HepG2 (cell line): ENCODE measurements around the gene JADE2. TPM values are rescaled to one million over a fixed set of nuclear protein-coding genes. Genes with fewer than 3 reads are reported as not detected.

ENCODE experiments used
- ATAC-seq: fragments of 200-7000 bp; cut with Tn5 transposase; 3 replicates; pipeline ENCODE4 v1.9.1; 2020; ENCODE audit warnings: mild to moderate bottlenecking, moderate library complexity
- BruUV-seq: library from RNA; stranded (reverse); fragments of 400-500 nt; replicated peaks from 2 replicates; lab custom pipeline; 2021; lab: Mats Ljungman, UMichigan
- CTCF ChIA-PET: fragments of 300-600 bp; formaldehyde crosslinking; extraction: SDS; loops from one replicate; lab custom pipeline; 2021; ENCODE audit warnings: low total read pairs, inconsistent platforms, low intra/inter-chr PET ratio; lab: Yijun Ruan, JAX
- POLR2A ChIA-PET: fragments of 350-600 bp; sonication (Branson Sonifier 250); formaldehyde crosslinking; loops from one replicate; lab custom pipeline; 2020; ENCODE audit warnings: antibody characterized with exemption, inconsistent platforms; lab: Yijun Ruan, JAX
- DNase-seq: peaks from one replicate; pipeline ENCODE4 v3.0.0-alpha.2; 2015; ENCODE audit warnings: low spot score
- FAIRE-seq: peaks from 3 replicates; lab custom pipeline; 2011; peaks lifted over from hg19 to GRCh38; lab: Jason Lieb, UNC
- H2AFZ ChIP-seq: one replicate; pipeline ENCODE4 v1.6.1; 2011; ENCODE audit warnings: low read length, inconsistent platforms
- H3K27ac ChIP-seq: fragments of 300-600 bp; 3 replicates; pipeline ENCODE4 v1.8.0; 2011; ENCODE audit warnings: mixed run types, mild to moderate bottlenecking, mixed read lengths, low read length, inconsistent platforms; ENCODE audit not compliant: insufficient read depth; ENCODE audit errors: extremely low read length
- H3K27me3 ChIP-seq, 2 experiments: fragments of 200-600 bp in 1 of 2; 2 replicates in 1 of 2; 3 replicates in 1 of 2; pipeline versions ENCODE4 v1.6.0 to v1.8.0; 2011; ENCODE audit warnings: low read length in 2 of 2, mild to moderate bottlenecking in 2 of 2, moderate library complexity in 2 of 2, inconsistent platforms in 1 of 2; ENCODE audit not compliant: insufficient read depth in 2 of 2, control insufficient read depth in 1 of 2
- H3K36me3 ChIP-seq, 2 experiments: fragments of 200-600 bp in 1 of 2; replicated peaks in 1 of 2; 2 replicates in 1 of 2; 3 replicates in 1 of 2; pipeline versions ENCODE4 v1.5.1 to v1.8.0; 2011; ENCODE audit warnings: low read length in 2 of 2, inconsistent platforms in 1 of 2; ENCODE audit not compliant: insufficient read depth in 2 of 2, control insufficient read depth in 1 of 2
- H3K4me1 ChIP-seq: 2 replicates; pipeline ENCODE4 v1.5.1; 2012; ENCODE audit warnings: low read length, inconsistent platforms; ENCODE audit not compliant: insufficient read depth
- H3K4me2 ChIP-seq: 2 replicates; pipeline ENCODE4 v1.6.0; 2011; ENCODE audit warnings: low read depth, low read length, inconsistent platforms
- H3K4me3 ChIP-seq, 3 experiments: fragments of 200-600 bp in 1 of 3; sonication (generic), shearing (Covaris generic) in 1 of 3; replicated peaks in 1 of 3; 2 replicates each; pipeline ENCODE4 v1.5.1; 2011 to 2016; ENCODE audit warnings: low read length in 3 of 3, inconsistent platforms in 2 of 3, low read depth in 2 of 3, mild to moderate bottlenecking in 2 of 3, control low read depth in 1 of 3, mixed read lengths in 1 of 3; ENCODE audit not compliant: insufficient read depth in 1 of 3
- H3K79me2 ChIP-seq: one replicate; pipeline ENCODE4 v1.6.1; 2011; ENCODE audit warnings: low read length, inconsistent platforms; ENCODE audit not compliant: insufficient read depth
- H3K9ac ChIP-seq: 2 replicates; pipeline ENCODE4 v1.6.0; 2011; ENCODE audit warnings: mild to moderate bottlenecking, low read depth, low read length, inconsistent platforms; ENCODE audit not compliant: insufficient read depth
- H3K9me3 ChIP-seq: 2 replicates; pipeline ENCODE4 v1.5.1; 2012; ENCODE audit warnings: mild to moderate bottlenecking, low read length
- H4K20me1 ChIP-seq: 2 replicates; pipeline ENCODE4 v1.6.0; 2011; ENCODE audit warnings: inconsistent platforms, mild to moderate bottlenecking, low read length, moderate library complexity; ENCODE audit not compliant: insufficient read depth
- JUND ChIP-seq: sonication (generic); formaldehyde crosslinking; IDR thresholded peaks from 2 replicates; pipeline ENCODE4 v1.8.0; 2022; ENCODE audit warnings: mild to moderate bottlenecking, missing genetic modification reagents
- LCORL ChIP-seq, 2 experiments: fragments of 450-650 bp in 1 of 2; sonication (generic) in 1 of 2; formaldehyde crosslinking in 1 of 2; IDR thresholded peaks; 2 replicates each; pipeline versions ENCODE4 v1.5.0 to v1.6.1; 2017 to 2020; ENCODE audit warnings: antibody characterized with exemption in 1 of 2, missing genetic modification reagents in 1 of 2
- MXI1 ChIP-seq: IDR thresholded peaks from 3 replicates; pipeline ENCODE4 v1.6.1; 2012; ENCODE audit warnings: low read depth, low read length, inconsistent platforms, borderline replicate concordance
- PITX1 ChIP-seq: sonication (generic); formaldehyde crosslinking; IDR thresholded peaks from 2 replicates; pipeline ENCODE4 v1.5.1; 2020; ENCODE audit warnings: mild to moderate bottlenecking, missing genetic modification reagents
- RFX1 ChIP-seq: fragments of 450-650 bp; IDR thresholded peaks from 2 replicates; pipeline ENCODE4 v1.6.1; 2017
- RFX3 ChIP-seq: IDR thresholded peaks from 2 replicates; pipeline ENCODE4 v1.6.1; 2016; ENCODE audit warnings: missing biosample characterization, missing genetic modification reagents
- SAP130 ChIP-seq: IDR thresholded peaks from 2 replicates; pipeline ENCODE4 v1.6.1; 2016; ENCODE audit warnings: low read depth
- ZC3H4 ChIP-seq: sonication (generic); formaldehyde crosslinking; IDR thresholded peaks from 2 replicates; pipeline ENCODE4 v1.4.0; 2020; ENCODE audit warnings: missing genetic modification reagents, borderline replicate concordance
- ZNF260 ChIP-seq: sonication (generic); formaldehyde crosslinking; IDR thresholded peaks from 2 replicates; pipeline ENCODE4 v1.4.0; 2020; ENCODE audit warnings: missing genetic modification reagents, low read depth, mild to moderate bottlenecking, borderline replicate concordance
- ZNF430 ChIP-seq: sonication (generic); formaldehyde crosslinking; IDR thresholded peaks from 2 replicates; pipeline ENCODE4 v1.9.0; 2021; ENCODE audit warnings: mild to moderate bottlenecking, missing genetic modification reagents
- WGBS: methylation state at CpG from one replicate; pipeline ENCODE4 v1.1.6; 2017; ENCODE audit warnings: low lambda C conversion rate; 5-methylcytosine and 5-hydroxymethylcytosine counted together
- in situ Hi-C: cut with HindIII; loops from 2 replicates; pipeline ENCODE4 v1.10.0; 2017; ENCODE audit warnings: low pct_unique_long_range_greater_than_20kb; ENCODE audit not compliant: extremely low pct_ligation_motif_present
- intact Hi-C: fragments of 100-400 bp; cut with micrococcal nuclease; formaldehyde crosslinking; loops from one replicate; pipeline ENCODE4 v1.10.0; 2022; ENCODE audit not compliant: unreplicated experiment
- polyA plus RNA-seq, 8 experiments: library from polyadenylated mRNA; depleted of rRNA in 3 of 8; stranded (reverse) in 7 of 8; unstranded in 1 of 8; fragments of >200 nt; fragmentation: Illumina TruSeq in 4 of 8; extraction: Trizol in 4 of 8; gene quantifications; 2 replicates each; pipeline versions ENCODE4 v1.2.1 to v1.2.3, GENCODE V29; 2011 to 2016; ENCODE audit warnings: low read depth in 4 of 8, missing spikeins in 1 of 8, mixed read lengths in 1 of 8; ENCODE audit not compliant: insufficient read depth in 1 of 8
- total RNA-seq, 5 experiments: library from RNA; depleted of rRNA; stranded (reverse); fragments of >200 nt; fragmentation: Illumina TruSeq; extraction: Trizol; gene quantifications; 2 replicates each; pipeline ENCODE4 v1.2.3, GENCODE V29; 2016; ENCODE audit warnings: low read depth in 1 of 5
- TF ChIP-seq, protein P1 (sequence below): sonication (generic); formaldehyde crosslinking; IDR thresholded peaks from 2 replicates; pipeline ENCODE4 v1.4.0; 2020; ENCODE audit warnings: low read depth, missing genetic modification reagents

Gene JADE2
- total and polyA plus RNA-seq, 2 of the 13 experiments (the other 11 are each of a cell fraction or from before 2014, with no cell fraction given) = 7.5 to 15.1 TPM

- WGBS = 62% methylated on average over 13 of the region's 14 CpGs
Measured at GRCh38 chr5:134477462-134478245, 47.8 kb upstream of the JADE2 start.

More at GRCh38 chr5:134477462-134478245, 47.8 kb upstream of the JADE2 start:
- no peak overlapping the region for H3K4me3 ChIP-seq
- no peak overlapping the region for H3K4me2 ChIP-seq
- no peak for DNase-seq
- H3K4me1 ChIP-seq = peaks cover 12% of the 10 kb centered on the region
- CTCF ChIA-PET = no interaction called here
- in situ Hi-C loops = no loop called here
- H3K27me3 ChIP-seq = no peaks in the 10 kb centered on the region
- H4K20me1 ChIP-seq = no peaks in the 10 kb centered on the region
- no peaks in the 10 kb centered on the region for H3K79me2 ChIP-seq
- no peak overlapping the region for H2AFZ ChIP-seq
- FAIRE-seq = no peak
- BruUV-seq = no TSS peak
- no peaks in the 10 kb centered on the region for H3K36me3 ChIP-seq
- TF ChIP-seq MXI1 = peak; percentile 49; the same call in 1 of the 3 replicates
- TF ChIP-seq ZC3H4 (CRISPR knock-in tag) = no peak
- TF ChIP-seq ZNF430 (CRISPR knock-in tag) = no peak
- TF ChIP-seq LCORL (IDR thresholded peaks at IDR 0.05) = no peak
- TF ChIP-seq LCORL (CRISPR knock-in tag; IDR thresholded peaks at IDR 0.05) = no peak
- peak; percentile 68 for TF ChIP-seq RFX3
- TF ChIP-seq, protein P1, sequence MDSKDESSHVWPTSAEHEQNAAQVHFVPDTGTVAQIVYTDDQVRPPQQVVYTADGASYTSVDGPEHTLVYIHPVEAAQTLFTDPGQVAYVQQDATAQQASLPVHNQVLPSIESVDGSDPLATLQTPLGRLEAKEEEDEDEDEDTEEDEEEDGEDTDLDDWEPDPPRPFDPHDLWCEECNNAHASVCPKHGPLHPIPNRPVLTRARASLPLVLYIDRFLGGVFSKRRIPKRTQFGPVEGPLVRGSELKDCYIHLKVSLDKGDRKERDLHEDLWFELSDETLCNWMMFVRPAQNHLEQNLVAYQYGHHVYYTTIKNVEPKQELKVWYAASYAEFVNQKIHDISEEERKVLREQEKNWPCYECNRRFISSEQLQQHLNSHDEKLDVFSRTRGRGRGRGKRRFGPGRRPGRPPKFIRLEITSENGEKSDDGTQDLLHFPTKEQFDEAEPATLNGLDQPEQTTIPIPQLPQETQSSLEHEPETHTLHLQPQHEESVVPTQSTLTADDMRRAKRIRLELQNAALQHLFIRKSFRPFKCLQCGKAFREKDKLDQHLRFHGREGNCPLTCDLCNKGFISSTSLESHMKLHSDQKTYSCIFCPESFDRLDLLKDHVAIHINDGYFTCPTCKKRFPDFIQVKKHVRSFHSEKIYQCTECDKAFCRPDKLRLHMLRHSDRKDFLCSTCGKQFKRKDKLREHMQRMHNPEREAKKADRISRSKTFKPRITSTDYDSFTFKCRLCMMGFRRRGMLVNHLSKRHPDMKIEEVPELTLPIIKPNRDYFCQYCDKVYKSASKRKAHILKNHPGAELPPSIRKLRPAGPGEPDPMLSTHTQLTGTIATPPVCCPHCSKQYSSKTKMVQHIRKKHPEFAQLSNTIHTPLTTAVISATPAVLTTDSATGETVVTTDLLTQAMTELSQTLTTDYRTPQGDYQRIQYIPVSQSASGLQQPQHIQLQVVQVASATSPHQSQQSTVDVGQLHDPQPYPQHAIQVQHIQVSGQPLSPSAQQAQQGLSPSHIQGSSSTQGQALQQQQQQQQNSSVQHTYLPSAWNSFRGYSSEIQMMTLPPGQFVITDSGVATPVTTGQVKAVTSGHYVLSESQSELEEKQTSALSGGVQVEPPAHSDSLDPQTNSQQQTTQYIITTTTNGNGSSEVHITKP (CRISPR knock-in tag) = no peak
- TF ChIP-seq JUND (CRISPR knock-in tag) = no peak
- TF ChIP-seq SAP130 (CRISPR knock-in tag) = peak; percentile 41; the same call in 1 of the 2 replicates
- TF ChIP-seq RFX1 = peak; percentile 80
- TF ChIP-seq PITX1 (CRISPR knock-in tag) = no peak
- no peak for TF ChIP-seq ZNF260 (CRISPR knock-in tag)
- TF ChIP-seq, all 625 proteins: peak for 4
- intact Hi-C loops = no loop called here
- Histone ChIP-seq H3K27ac (no peak overlapping the region), H3K9me3 (no peaks in the 10 kb centered on the region), H3K9ac (no peak overlapping the region)
- POLR2A ChIA-PET = interaction anchor here (1.1 to 1.7 kb wide), 2 partner anchors 11 to 28 kb away, joined by 5 to 8 read pairs; no protein-coding TSS in a partner anchor
- no peak for ATAC-seq
